Smooth muscle cell (in vitro differentiated cells): Measurements from ENCODE around the gene TXNL1. TPM values are rescaled to one million over a fixed set of nuclear protein-coding genes. Genes with fewer than 3 reads are reported as not detected.
A peak's percentile ranks its signal among the peaks of the same experiment; 100 is the strongest.

Experiments
- DNase-seq: peaks from one replicate; lab custom pipeline; 2025; ENCODE audit not compliant: unreplicated experiment; lab: John Stamatoyannopoulos, UW
- H2AFZ ChIP-seq: fragments of 200-600 bp; sonication (generic); 2 replicates; pipeline ENCODE4 v1.6.0; 2016; ENCODE audit warnings: antibody characterized with exemption, low read depth, mild to moderate bottlenecking
- H3F3A ChIP-seq: fragments of 200-600 bp; sonication (generic); 2 replicates; pipeline ENCODE4 v1.6.0; 2017; ENCODE audit warnings: antibody characterized with exemption, low read depth
- H3K27ac ChIP-seq: fragments of 200-600 bp; sonication (generic); 2 replicates; pipeline ENCODE4 v1.5.1; 2016; ENCODE audit warnings: low read depth, mild to moderate bottlenecking
- H3K27me3 ChIP-seq: fragments of 200-600 bp; sonication (generic); 2 replicates; pipeline ENCODE4 v1.6.1; 2016; ENCODE audit warnings: low read depth, mild to moderate bottlenecking
- H3K36me3 ChIP-seq: fragments of 200-600 bp; sonication (generic); 2 replicates; pipeline ENCODE4 v1.5.1; 2016; ENCODE audit warnings: low read depth
- H3K4me1 ChIP-seq: fragments of 200-600 bp; sonication (generic); 2 replicates; pipeline ENCODE4 v1.5.1; 2016; ENCODE audit warnings: low read depth
- H3K4me2 ChIP-seq: fragments of 200-600 bp; sonication (generic); 2 replicates; pipeline ENCODE4 v1.6.0; 2016; ENCODE audit warnings: mild to moderate bottlenecking
- H3K4me3 ChIP-seq: fragments of 200-600 bp; sonication (generic); 2 replicates; pipeline ENCODE4 v1.5.1; 2016; ENCODE audit warnings: mild to moderate bottlenecking
- H3K79me2 ChIP-seq: fragments of 200-600 bp; sonication (generic); 2 replicates; pipeline ENCODE4 v1.6.0; 2016; ENCODE audit warnings: low read depth, mild to moderate bottlenecking
- H3K9ac ChIP-seq: fragments of 200-600 bp; sonication (generic); 2 replicates; pipeline ENCODE4 v1.6.0; 2016; ENCODE audit warnings: low read depth
- H3K9me3 ChIP-seq: fragments of 200-600 bp; sonication (generic); replicated peaks from 2 replicates; pipeline ENCODE4 v1.5.1; 2016; ENCODE audit warnings: low read depth
- H4K20me1 ChIP-seq: fragments of 200-600 bp; sonication (generic); 2 replicates; pipeline ENCODE4 v1.6.0; 2016; ENCODE audit warnings: low read depth
- whole genome bisulfite sequencing: methylation state at CpG from one replicate; pipeline ENCODE4 v1.1.7; 2016; ENCODE audit warnings: low lambda C conversion rate; 5-methylcytosine and 5-hydroxymethylcytosine counted together
- polyA plus RNA-seq: library from polyadenylated mRNA; unstranded; fragments of >200 nt; fragmentation: Nextera tagmentation; extraction: Ambion mirVana; gene quantifications from 2 replicates; pipeline ENCODE4 v1.2.1, GENCODE V29; 2016
- total RNA-seq: library from RNA; depleted of rRNA; stranded (reverse); fragments of >200 nt; gene quantifications from 2 replicates; pipeline ENCODE4 v1.2.3, GENCODE V29; 2014
- TF ChIP-seq, protein P1 (sequence below): fragments of 200-600 bp; sonication (generic); IDR thresholded peaks from 2 replicates; pipeline ENCODE4 v1.5.1; 2017; ENCODE audit warnings: borderline replicate concordance, mild to moderate bottlenecking, antibody characterized with exemption; ENCODE audit not compliant: insufficient read depth, poor library complexity, severe bottlenecking

Gene TXNL1
- total and polyA plus RNA-seq, 2 experiments from 2014 or later: 62.0 to 75.4 TPM

DNA sequence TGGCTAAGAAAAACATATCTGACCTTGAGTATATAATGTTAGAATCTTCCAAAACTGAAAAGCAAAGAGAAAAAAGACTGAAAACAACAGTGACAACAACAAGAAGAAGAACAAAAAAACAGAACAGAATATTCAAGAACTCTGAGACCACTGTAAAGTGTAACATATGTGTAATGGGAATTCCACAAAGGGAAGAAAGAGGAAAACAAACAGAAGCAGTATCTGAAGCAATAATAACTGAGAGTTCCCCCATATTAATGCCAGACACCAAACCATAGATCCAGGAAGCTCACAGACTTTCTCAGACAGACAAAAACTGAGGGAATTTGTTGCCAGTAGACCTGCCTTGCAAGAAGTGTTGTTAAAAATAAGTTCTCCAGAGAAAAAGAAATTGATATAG is 58.9 kb downstream of the TXNL1 start:
- Histone ChIP-seq H3K4me3 (no peak overlapping the region), H3K79me2 (no peaks in the 10 kb centered on the region), H3K9ac (no peak overlapping the region), H3K9me3 (no peaks in the 10 kb centered on the region), H3K27ac (no peak overlapping the region), H3K4me1 (peaks cover 5% of the 10 kb centered on the region), H3K27me3 (no peaks in the 10 kb centered on the region), H3K4me2 (no peak overlapping the region), H3K36me3 (no peaks in the 10 kb centered on the region), H4K20me1 (no peaks in the 10 kb centered on the region), H3F3A (no peaks in the 10 kb centered on the region), H2AFZ (no peak overlapping the region)
- TF ChIP-seq, protein P1, sequence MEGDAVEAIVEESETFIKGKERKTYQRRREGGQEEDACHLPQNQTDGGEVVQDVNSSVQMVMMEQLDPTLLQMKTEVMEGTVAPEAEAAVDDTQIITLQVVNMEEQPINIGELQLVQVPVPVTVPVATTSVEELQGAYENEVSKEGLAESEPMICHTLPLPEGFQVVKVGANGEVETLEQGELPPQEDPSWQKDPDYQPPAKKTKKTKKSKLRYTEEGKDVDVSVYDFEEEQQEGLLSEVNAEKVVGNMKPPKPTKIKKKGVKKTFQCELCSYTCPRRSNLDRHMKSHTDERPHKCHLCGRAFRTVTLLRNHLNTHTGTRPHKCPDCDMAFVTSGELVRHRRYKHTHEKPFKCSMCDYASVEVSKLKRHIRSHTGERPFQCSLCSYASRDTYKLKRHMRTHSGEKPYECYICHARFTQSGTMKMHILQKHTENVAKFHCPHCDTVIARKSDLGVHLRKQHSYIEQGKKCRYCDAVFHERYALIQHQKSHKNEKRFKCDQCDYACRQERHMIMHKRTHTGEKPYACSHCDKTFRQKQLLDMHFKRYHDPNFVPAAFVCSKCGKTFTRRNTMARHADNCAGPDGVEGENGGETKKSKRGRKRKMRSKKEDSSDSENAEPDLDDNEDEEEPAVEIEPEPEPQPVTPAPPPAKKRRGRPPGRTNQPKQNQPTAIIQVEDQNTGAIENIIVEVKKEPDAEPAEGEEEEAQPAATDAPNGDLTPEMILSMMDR: no peak
- DNase-seq: no peak

DNA sequence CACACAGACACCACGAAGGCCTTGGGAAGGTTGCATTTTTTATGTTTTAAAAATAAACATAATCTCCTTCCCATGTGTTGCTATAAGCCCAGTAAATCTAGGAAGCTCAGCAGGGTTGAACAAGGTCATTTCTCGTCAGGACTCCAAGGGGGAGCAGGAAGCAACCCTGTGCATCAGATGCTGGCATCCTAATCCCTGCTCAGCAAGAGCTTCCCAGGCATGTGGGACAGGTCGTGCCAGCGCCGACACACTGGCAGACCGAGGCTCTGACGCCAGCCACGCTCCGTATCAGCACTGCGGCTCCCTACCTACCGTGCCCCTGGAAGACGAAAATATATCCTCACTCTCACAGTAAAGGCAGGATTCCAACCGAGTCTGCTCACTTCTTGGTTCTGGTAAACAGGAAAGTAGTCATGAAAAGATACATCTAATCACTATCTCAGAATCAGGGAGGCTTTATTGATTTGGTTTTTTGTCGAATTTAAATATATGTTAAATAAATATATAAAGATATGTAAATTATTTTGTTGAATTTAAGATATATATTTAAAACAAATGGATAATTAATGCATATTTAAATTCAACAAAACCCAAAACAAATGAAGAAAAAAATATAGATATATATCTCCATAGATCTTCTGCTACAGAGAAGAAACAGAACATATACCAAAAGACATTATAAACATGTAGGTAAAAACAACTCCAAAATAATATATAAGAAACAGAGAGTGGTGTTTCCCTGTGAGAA is 61.4 kb downstream of the TXNL1 start:
- Histone ChIP-seq H3K4me1 (peaks cover 5% of the 10 kb centered on the region), H3K36me3 (no peaks in the 10 kb centered on the region), H3K79me2 (no peaks in the 10 kb centered on the region), H3K9me3 (no peaks in the 10 kb centered on the region), H3F3A (no peaks in the 10 kb centered on the region), H3K4me2 (peak overlapping the region; percentile 54), H4K20me1 (no peaks in the 10 kb centered on the region), H3K4me3 (no peak overlapping the region), H3K27ac (no peak overlapping the region), H3K9ac (no peak overlapping the region), H2AFZ (no peak overlapping the region), H3K27me3 (no peaks in the 10 kb centered on the region)
- DNase-seq: no peak
- TF ChIP-seq, protein P1: no peak
- WGBS: 47% methylated on average over 14 of the region's 14 CpGs

DNA sequence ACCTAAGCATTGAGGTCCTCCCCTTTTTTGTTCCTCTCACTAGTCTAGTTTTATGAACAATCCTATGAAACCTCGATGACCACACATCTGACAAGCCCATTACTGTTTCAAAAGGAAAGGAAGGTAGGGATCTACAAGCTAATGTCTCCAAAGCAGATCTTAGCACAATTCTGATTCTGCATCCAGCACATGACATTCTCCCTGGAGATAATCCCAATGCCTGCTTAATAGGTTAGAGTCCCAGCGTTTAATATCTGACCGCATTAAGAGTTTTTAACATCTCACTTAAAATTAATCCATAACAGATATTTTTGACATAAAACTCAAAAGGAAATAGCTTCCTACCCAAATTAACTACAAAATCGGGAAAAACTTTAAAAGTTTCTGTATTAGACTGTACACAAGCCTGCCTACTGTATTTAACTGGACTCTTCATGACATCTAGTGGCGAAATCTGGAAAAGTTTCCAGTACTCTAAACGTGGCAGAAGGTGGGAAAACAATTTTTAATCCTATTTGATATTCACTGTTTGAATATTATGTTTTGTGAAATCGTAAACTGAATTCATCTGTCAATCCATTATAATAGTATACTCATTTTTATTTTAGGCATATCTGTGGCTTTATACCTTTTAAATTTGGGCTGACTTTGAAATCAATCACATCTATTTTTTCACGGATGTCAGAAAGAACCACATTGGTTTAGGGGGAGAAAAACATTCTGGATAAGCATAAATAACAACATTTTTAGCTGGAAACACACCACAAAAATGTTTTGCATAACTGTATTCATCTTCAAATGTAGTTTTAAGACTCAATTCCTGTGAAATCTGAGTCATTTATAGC is 62.4 kb downstream of the TXNL1 start:
- peaks cover 5% of the 10 kb centered on the region for H3K4me1 ChIP-seq
- no peaks in the 10 kb centered on the region for H3K79me2 ChIP-seq
- no peaks in the 10 kb centered on the region for H3K36me3 ChIP-seq
- no peak for DNase-seq
- no peak overlapping the region for H3K9ac ChIP-seq
- H3K4me3 ChIP-seq: no peak overlapping the region
- no peaks in the 10 kb centered on the region for H4K20me1 ChIP-seq
- H2AFZ ChIP-seq: peak overlapping the region; percentile 38
- H3K4me2 ChIP-seq: peak overlapping the region; percentile 54
- H3K9me3 ChIP-seq: no peaks in the 10 kb centered on the region
- TF ChIP-seq, protein P1: peak; percentile 76
- no peak overlapping the region for H3K27ac ChIP-seq
- WGBS: 40% methylated on average over 8 of the region's 8 CpGs
- no peaks in the 10 kb centered on the region for H3F3A ChIP-seq
- no peaks in the 10 kb centered on the region for H3K27me3 ChIP-seq
